H1 (cell line): ENCODE data around the gene TTC24.

Experiments
- FOSL1 ChIP-seq: IDR thresholded peaks from 2 replicates; pipeline ENCODE4 v1.6.1; 2011; ENCODE audit warnings: mild to moderate bottlenecking, low read depth, low read length, moderate library complexity; ENCODE audit not compliant: insufficient read depth
- YY1 ChIP-seq: IDR thresholded peaks from 2 replicates; pipeline ENCODE4 v1.6.1; 2011; ENCODE audit warnings: low read depth, mild to moderate bottlenecking, low read length
- TF ChIP-seq, protein P1 (sequence below): IDR thresholded peaks from 2 replicates; pipeline ENCODE4 v1.6.1; 2011; ENCODE audit warnings: low read length, improper control_type of control experiment

DNA sequence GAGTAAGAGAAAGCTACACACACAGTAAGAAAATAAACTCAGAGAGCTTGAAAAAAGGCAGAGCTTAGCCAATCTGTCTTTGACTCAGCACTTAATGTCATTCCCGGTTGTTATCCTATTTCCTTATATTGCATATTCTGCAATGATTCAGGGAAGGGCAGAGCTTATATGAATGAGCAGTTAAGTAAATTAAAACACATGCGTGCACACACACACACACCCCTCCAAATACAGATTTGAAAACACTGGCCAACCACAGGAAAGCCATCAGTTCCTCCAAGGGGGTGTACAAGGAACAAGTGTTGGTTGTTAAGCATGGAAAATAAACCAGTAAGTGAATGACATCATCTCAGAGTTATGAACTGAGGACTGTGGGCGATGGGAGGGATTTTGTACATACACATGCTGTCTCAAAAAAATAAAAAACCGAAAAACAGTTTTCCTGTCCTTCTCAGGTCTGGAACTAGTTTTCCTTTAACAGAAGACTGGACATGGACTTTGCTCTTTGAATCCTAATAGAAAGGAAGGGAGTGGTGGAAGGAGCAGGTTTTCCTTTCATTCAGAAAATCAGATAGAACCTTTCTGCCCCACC, 8.2 kb upstream of the TTC24 start:
- TF ChIP-seq, protein P1, sequence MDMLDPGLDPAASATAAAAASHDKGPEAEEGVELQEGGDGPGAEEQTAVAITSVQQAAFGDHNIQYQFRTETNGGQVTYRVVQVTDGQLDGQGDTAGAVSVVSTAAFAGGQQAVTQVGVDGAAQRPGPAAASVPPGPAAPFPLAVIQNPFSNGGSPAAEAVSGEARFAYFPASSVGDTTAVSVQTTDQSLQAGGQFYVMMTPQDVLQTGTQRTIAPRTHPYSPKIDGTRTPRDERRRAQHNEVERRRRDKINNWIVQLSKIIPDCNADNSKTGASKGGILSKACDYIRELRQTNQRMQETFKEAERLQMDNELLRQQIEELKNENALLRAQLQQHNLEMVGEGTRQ = no peak
- no peak for TF ChIP-seq FOSL1
- TF ChIP-seq YY1 = no peak
